ENCODE results near the gene TNFAIP1.

TNFAIP1 gene

DNA sequence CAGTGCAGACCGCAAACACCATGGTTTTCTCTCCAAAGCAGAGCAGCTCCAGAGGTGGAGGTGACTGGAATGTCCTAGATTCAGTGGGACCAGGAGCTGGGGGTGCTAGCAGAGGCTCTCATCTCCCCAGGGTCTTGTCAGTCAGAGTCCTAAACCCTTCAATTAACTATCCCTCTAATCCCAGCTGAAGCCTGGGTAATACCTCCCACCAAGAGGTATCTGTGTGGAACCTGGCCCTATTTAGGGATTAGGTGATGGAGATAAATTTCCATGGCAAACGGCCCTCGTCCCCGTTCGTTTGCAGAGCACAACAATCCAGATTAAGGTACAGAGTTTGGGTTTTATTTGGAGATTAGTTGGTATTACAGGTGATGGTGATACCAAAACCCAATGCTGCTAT, 27.6 kb downstream of the TNFAIP1 start:
- H3K4me3 ChIP-seq (ENCODE audit: low read depth, low read length), result no peak overlapping the region
- no peak for TF ChIP-seq CTCF (IDR thresholded peaks at IDR 0.05; ENCODE audit: borderline replicate concordance, insufficient read depth, low read depth, low read length)

- TF ChIP-seq CTCF (IDR thresholded peaks at IDR 0.05; ENCODE audit: borderline replicate concordance, insufficient read depth, low read depth, low read length), result no peak
- H3K4me3 ChIP-seq (ENCODE audit: low read depth, low read length), result no peak overlapping the region
Observed at GRCh38 chr17:28363776-28364650, 28.5 kb downstream of the TNFAIP1 start.

GRCh38 chr17:28364665-28365363, 29.3 kb downstream of the TNFAIP1 start, which contains the start of gene SEBOX:
SEBOX (minus strand) TSS chr17:28365199; CDS start chr17:28365151, 48 bp downstream.
- H3K4me3 ChIP-seq (ENCODE audit: low read depth, low read length), result no peak within 1 kb of the TSS
- no peak for TF ChIP-seq CTCF (IDR thresholded peaks at IDR 0.05; ENCODE audit: borderline replicate concordance, insufficient read depth, low read depth, low read length)

- no peak overlapping the region for H3K4me3 ChIP-seq (ENCODE audit: low read depth, low read length)
- no peak for TF ChIP-seq CTCF (IDR thresholded peaks at IDR 0.05; ENCODE audit: borderline replicate concordance, insufficient read depth, low read depth, low read length)
Observed at GRCh38 chr17:28365487-28365886, 29.9 kb downstream of the TNFAIP1 start.

DNA sequence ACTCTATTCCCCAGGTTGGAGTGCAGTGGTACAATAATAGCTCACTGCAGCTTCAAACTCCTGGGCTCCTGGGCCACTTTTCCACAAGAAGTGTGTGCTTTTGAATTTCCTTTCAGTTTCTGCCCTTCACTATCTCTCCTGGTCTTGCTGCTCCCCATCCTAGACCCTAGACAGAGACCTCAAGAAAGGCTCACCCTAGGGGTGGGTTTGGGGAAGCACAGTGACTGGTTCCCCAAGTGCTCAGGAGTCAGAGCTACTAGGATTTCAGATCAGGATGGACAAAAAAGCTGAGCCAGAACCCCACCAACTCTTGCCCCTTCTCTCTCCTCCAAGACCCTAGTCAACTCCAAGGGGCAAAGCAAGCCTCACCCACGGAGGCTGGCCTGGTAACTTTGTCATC, 31.0 kb downstream of the TNFAIP1 start:
- no peak for TF ChIP-seq CTCF (IDR thresholded peaks at IDR 0.05; ENCODE audit: borderline replicate concordance, insufficient read depth, low read depth, low read length)
- no peak overlapping the region for H3K4me3 ChIP-seq (ENCODE audit: low read depth, low read length)

DNA sequence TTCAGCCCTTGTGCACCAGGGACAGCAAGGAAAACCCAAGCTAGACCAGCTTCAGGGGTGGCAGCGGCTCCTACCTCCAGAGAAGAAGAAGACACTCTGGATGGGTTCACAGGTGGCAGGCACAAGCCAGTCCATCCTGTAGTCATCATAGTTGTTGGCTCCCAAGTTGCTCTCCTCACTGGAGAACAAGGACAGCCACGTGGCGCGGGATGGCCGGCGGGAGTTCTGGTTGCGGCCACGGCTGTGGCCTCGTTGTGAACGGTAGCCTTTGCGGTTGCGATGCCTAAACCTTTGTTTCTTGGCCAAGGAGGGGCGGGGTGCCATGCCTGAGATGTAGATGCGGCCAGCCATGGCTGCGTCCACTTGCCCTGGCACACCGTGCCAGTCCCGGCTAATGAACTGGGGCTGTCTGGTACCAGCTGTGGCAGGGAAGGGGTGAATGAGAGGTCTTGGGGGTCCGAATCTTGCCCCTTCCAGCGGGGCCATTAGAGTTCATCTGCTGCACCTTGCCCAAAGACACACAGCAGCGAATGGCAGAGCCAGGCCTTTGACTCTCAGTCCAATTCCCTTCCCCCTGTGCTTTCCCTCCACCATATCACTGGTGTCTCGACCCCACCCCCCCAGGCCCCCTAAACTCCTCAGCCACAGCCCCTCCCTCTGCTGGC, 32.2 kb downstream of the TNFAIP1 start:
- H3K4me3 ChIP-seq (ENCODE audit: low read depth, low read length), result no peak overlapping the region
- no peak for TF ChIP-seq CTCF (IDR thresholded peaks at IDR 0.05; ENCODE audit: borderline replicate concordance, insufficient read depth, low read depth, low read length)

Data from GM12875 (cell line).